GM06990 (cell line): ENCODE results near the gene PARVA.

ENCODE experiments used
- DNase-seq: peaks from one replicate; pipeline ENCODE4 v3.0.0-alpha.2; 2011; ENCODE audit not compliant: insufficient read length; ENCODE audit errors: extremely low read depth
- H3K27me3 ChIP-seq: replicated peaks from 2 replicates; pipeline ENCODE4 v1.6.0; 2011; ENCODE audit warnings: low read length; ENCODE audit not compliant: control insufficient read depth, insufficient read depth
- H3K36me3 ChIP-seq: 2 replicates; pipeline ENCODE4 v1.5.1; 2011; ENCODE audit warnings: low read length; ENCODE audit not compliant: control insufficient read depth, insufficient read depth
- H3K4me3 ChIP-seq: replicated peaks from 2 replicates; pipeline ENCODE4 v1.5.1; 2011; ENCODE audit warnings: low read depth, mild to moderate bottlenecking, control low read depth, low read length
- TF ChIP-seq, protein P1 (sequence below): IDR thresholded peaks from 2 replicates; pipeline ENCODE4 v1.5.1; 2011; ENCODE audit warnings: low read length, control low read depth, mild to moderate bottlenecking, inconsistent platforms; ENCODE audit not compliant: insufficient read depth, poor library complexity, severe bottlenecking

PARVA gene

DNA sequence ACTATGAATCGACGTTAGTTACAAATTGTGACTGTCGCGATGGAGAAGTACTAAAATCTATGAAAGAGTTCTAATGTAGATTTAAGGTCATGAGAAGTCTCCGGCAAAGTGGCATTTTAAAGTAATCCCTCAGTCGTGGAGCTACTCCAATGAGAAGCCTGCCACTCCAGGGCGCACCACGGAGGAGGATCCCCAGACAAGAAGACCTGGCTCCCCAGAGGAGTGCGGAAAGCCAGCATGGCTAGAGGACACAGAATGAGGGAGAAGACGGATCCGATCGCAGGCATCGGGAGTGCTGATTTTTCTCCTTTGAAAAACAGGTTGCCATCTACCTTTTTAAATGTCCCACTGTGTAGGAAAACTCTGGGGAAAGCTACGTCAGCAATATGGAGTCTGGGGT, 155.2 kb downstream of the PARVA start:
- no peak for DNase-seq
- H3K27me3 ChIP-seq: 0 out of 2 replicates have a peak, but pooled peaks cover 2% of the 10 kb centered on the region
- no peaks in the 10 kb centered on the region for H3K36me3 ChIP-seq
- H3K4me3 ChIP-seq: no peak overlapping the region
- TF ChIP-seq, protein P1, sequence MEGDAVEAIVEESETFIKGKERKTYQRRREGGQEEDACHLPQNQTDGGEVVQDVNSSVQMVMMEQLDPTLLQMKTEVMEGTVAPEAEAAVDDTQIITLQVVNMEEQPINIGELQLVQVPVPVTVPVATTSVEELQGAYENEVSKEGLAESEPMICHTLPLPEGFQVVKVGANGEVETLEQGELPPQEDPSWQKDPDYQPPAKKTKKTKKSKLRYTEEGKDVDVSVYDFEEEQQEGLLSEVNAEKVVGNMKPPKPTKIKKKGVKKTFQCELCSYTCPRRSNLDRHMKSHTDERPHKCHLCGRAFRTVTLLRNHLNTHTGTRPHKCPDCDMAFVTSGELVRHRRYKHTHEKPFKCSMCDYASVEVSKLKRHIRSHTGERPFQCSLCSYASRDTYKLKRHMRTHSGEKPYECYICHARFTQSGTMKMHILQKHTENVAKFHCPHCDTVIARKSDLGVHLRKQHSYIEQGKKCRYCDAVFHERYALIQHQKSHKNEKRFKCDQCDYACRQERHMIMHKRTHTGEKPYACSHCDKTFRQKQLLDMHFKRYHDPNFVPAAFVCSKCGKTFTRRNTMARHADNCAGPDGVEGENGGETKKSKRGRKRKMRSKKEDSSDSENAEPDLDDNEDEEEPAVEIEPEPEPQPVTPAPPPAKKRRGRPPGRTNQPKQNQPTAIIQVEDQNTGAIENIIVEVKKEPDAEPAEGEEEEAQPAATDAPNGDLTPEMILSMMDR: no peak

DNA sequence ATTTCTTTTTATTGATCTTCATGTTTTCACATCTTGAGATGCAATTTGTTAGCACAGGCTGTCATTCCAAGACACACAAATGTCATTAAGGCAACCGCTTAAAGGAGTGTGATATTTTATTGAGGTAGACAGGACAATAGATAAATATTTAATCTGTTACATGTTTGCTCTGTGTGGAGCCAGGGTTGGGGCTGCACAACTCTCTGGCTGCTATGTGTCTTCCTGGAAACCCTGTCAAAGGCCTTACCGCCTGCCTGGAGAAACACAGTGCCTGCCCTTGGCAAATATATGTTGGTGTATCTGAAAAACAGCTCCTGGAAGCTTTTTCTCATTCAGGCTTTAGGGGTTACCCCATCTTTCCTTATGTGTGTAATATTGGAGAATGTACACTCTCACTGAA, 157.2 kb downstream of the PARVA start:
- TF ChIP-seq, protein P1: no peak
- no peak overlapping the region for H3K4me3 ChIP-seq
- H3K27me3 ChIP-seq: peaks cover 2% of the 10 kb centered on the region; the same call in 1 of the 2 replicates
- no peak for DNase-seq
- H3K36me3 ChIP-seq: no peaks in the 10 kb centered on the region

DNA sequence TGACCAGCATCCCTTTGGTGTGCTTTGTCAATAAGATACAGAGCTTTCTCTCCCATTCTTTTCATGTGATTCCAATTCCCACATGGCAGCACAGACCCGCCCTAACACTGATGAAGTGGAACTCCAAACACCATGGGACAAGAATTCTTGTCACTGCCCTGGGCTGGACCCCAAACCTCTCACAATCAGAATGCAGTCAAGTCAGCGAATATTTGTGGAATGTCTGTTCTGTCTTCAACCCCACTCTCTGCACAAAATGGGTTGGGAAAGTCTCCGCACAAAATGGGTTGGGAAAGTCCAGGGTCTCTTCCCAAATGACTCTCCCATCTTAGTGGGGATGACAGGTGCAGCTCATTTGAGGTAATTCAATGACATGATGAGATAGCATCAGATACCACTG, 157.9 kb downstream of the PARVA start:
- Histone ChIP-seq H3K27me3 (peaks cover 2% of the 10 kb centered on the region; the same call in 1 of the 2 replicates), H3K36me3 (no peaks in the 10 kb centered on the region), H3K4me3 (no peak overlapping the region)
- DNase-seq: no peak
- TF ChIP-seq, protein P1: no peak

DNA sequence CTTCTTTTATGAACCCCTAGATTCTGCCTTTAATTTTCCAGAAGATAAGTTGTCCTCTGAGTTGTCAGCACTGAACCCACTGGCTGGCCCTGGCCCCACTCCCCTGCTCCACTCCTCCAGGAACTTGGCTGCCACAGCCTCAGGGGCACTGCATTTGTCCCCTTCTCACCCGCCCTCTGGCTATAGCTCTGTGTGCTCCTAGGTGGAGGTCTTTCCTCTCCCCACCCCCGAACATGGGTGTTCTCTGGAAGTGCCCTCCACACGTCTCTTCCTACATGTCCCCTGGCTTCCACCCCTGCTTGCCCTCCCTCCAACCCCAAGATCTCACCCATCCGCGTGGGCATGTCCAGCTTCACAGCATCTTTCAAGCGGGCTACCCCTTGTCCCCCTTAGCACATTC, 159.2 kb downstream of the PARVA start:
- TF ChIP-seq, protein P1: no peak
- no peak for DNase-seq

DNA sequence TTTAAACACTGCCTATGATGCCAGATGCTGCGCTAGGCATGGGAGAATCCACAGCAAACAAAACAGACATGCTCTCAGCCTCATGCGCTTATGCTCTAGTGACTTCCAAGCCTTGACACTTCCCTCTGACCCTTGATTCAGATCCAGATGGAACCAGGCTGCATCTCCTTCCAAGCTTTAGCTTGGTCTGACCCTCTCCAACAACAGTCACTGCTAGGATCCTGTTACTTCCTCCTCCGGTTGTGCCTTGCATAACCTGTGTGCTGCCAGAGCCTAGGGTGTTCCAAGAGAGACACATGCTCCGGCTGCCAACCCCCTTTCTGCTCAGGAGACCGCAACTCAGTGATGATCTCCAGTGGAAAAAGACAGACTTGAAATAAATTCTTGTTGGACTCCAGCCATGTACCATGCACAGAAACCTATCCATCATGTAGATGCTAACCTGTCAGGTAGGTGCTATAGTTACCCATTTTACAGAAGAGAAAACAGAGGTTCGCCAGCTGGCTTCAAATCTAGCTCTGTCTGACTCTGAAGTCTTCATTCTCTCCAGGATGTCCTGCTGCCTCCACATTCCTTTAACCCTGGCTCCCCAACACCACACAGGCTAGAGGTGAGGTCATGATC, 160.5 kb downstream of the PARVA start:
- Histone ChIP-seq H3K4me3 (no peak overlapping the region), H3K27me3 (peaks cover 3% of the 10 kb centered on the region; the same call in 1 of the 2 replicates), H3K36me3 (no peaks in the 10 kb centered on the region)
- TF ChIP-seq, protein P1: no peak
- DNase-seq: no peak

More for the DNA sequence above, 159.2 kb downstream of the PARVA start:
- Histone ChIP-seq H3K36me3 (no peaks in the 10 kb centered on the region), H3K27me3 (peaks cover 3% of the 10 kb centered on the region; the same call in 1 of the 2 replicates), H3K4me3 (no peak overlapping the region)
